ENCODE measurements around the gene OR2H2. TPM values are rescaled to one million over a fixed set of nuclear protein-coding genes. Genes with fewer than 3 reads are reported as not detected.
A peak's percentile ranks its signal among the peaks of the same experiment; 100 is the strongest.

OR2H2 gene
- total and polyA plus RNA-seq, 2 experiments from 2014 or later: 0.86 TPM; not detected in 1

GRCh38 chr6:29620630-29621029 lies 35.7 kb downstream of the OR2H2 start:
- no peaks in the 10 kb centered on the region for H3K9me3 Mint-ChIP-seq
- peaks cover 89% of the 10 kb centered on the region for H3K36me3 Mint-ChIP-seq (ENCODE audit: low read depth)
- TF ChIP-seq JUNB (IDR thresholded peaks at IDR 0.05; ENCODE audit: unreplicated experiment) (no peak), NANOG (IDR thresholded peaks at IDR 0.05; ENCODE audit: borderline replicate concordance) (no peak), ZNF462 (CRISPR knock-in tag; IDR thresholded peaks at IDR 0.05) (no peak), POLR2AphosphoS5 (IDR thresholded peaks at IDR 0.05; ENCODE audit: low read depth) (no peak), STAT1 (IDR thresholded peaks at IDR 0.05; ENCODE audit: unreplicated experiment) (no peak), CREB1 (CRISPR knock-in tag; IDR thresholded peaks at IDR 0.05; ENCODE audit: low read depth) (no peak), EZH2phosphoT487 (IDR thresholded peaks at IDR 0.05; ENCODE audit: unreplicated experiment) (no peak), ZNF331 (CRISPR knock-in tag; IDR thresholded peaks at IDR 0.05; ENCODE audit: low read depth) (no peak)
- TF ChIP-seq, protein P1, sequence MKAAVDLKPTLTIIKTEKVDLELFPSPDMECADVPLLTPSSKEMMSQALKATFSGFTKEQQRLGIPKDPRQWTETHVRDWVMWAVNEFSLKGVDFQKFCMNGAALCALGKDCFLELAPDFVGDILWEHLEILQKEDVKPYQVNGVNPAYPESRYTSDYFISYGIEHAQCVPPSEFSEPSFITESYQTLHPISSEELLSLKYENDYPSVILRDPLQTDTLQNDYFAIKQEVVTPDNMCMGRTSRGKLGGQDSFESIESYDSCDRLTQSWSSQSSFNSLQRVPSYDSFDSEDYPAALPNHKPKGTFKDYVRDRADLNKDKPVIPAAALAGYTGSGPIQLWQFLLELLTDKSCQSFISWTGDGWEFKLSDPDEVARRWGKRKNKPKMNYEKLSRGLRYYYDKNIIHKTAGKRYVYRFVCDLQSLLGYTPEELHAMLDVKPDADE (IDR thresholded peaks at IDR 0.05): no peak
- TF ChIP-seq, protein P2, sequence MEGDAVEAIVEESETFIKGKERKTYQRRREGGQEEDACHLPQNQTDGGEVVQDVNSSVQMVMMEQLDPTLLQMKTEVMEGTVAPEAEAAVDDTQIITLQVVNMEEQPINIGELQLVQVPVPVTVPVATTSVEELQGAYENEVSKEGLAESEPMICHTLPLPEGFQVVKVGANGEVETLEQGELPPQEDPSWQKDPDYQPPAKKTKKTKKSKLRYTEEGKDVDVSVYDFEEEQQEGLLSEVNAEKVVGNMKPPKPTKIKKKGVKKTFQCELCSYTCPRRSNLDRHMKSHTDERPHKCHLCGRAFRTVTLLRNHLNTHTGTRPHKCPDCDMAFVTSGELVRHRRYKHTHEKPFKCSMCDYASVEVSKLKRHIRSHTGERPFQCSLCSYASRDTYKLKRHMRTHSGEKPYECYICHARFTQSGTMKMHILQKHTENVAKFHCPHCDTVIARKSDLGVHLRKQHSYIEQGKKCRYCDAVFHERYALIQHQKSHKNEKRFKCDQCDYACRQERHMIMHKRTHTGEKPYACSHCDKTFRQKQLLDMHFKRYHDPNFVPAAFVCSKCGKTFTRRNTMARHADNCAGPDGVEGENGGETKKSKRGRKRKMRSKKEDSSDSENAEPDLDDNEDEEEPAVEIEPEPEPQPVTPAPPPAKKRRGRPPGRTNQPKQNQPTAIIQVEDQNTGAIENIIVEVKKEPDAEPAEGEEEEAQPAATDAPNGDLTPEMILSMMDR (conservative IDR thresholded peaks at IDR 0.05; ENCODE audit: low read depth in 2 of 2): no peak
- TF ChIP-seq, protein P3, sequence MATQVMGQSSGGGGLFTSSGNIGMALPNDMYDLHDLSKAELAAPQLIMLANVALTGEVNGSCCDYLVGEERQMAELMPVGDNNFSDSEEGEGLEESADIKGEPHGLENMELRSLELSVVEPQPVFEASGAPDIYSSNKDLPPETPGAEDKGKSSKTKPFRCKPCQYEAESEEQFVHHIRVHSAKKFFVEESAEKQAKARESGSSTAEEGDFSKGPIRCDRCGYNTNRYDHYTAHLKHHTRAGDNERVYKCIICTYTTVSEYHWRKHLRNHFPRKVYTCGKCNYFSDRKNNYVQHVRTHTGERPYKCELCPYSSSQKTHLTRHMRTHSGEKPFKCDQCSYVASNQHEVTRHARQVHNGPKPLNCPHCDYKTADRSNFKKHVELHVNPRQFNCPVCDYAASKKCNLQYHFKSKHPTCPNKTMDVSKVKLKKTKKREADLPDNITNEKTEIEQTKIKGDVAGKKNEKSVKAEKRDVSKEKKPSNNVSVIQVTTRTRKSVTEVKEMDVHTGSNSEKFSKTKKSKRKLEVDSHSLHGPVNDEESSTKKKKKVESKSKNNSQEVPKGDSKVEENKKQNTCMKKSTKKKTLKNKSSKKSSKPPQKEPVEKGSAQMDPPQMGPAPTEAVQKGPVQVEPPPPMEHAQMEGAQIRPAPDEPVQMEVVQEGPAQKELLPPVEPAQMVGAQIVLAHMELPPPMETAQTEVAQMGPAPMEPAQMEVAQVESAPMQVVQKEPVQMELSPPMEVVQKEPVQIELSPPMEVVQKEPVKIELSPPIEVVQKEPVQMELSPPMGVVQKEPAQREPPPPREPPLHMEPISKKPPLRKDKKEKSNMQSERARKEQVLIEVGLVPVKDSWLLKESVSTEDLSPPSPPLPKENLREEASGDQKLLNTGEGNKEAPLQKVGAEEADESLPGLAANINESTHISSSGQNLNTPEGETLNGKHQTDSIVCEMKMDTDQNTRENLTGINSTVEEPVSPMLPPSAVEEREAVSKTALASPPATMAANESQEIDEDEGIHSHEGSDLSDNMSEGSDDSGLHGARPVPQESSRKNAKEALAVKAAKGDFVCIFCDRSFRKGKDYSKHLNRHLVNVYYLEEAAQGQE (IDR thresholded peaks at IDR 0.05; ENCODE audit: unreplicated experiment): no peak
- peaks cover 22% of the 10 kb centered on the region for H3K27me3 Mint-ChIP-seq (ENCODE audit: insufficient read depth, low read depth, poor library complexity)
- ATAC-seq: no peak
- H3K4me2 ChIP-seq: no peak overlapping the region
- H3K4me3 Mint-ChIP-seq: no peak overlapping the region; the same call in 2 of the 3 replicates
- no peak overlapping the region for H3K4me3 ChIP-seq
- H3K4me1 Mint-ChIP-seq: peaks cover 54% of the 10 kb centered on the region
- peaks cover 38% of the 10 kb centered on the region for H3K4me1 ChIP-seq (ENCODE audit: insufficient read depth)
- peak overlapping the region; percentile 13 for H3K27ac Mint-ChIP-seq
- no peaks in the 10 kb centered on the region for H3K27me3 ChIP-seq (ENCODE audit: insufficient read depth)
- peak overlapping the region; percentile 83; the same call in 1 of the 2 replicates for H3K27ac ChIP-seq (ENCODE audit: low read depth)
- DNase-seq (ENCODE audit: low spot score): no peak
- H3K36me3 ChIP-seq (ENCODE audit: insufficient read depth): peaks cover 70% of the 10 kb centered on the region
- no peaks in the 10 kb centered on the region for H3K9me2 ChIP-seq (ENCODE audit: insufficient read depth)
- H2AFZ ChIP-seq: no peak overlapping the region
- H3K79me2 ChIP-seq (replicated peaks; ENCODE audit: insufficient read depth): peaks cover 76% of the 10 kb centered on the region
- peaks cover 55% of the 10 kb centered on the region for H3F3A ChIP-seq (replicated peaks; ENCODE audit: low read depth)
- H4K20me1 ChIP-seq (replicated peaks; ENCODE audit: insufficient read depth): peaks cover 28% of the 10 kb centered on the region

Measured in GM23338 (cell line).